ENCODE data around the gene MBTPS1.

MBTPS1 gene

GRCh38 chr16:84116720-84117493 is at the start of gene MBTPS1:
Gene MBTPS1, minus strand, starts transcription at chr16:84116942. Its CDS starts 15,159 bp downstream, at chr16:84101783.
- H3K36me3 Mint-ChIP-seq (ENCODE audit: low read depth), result peaks cover 4% of the 10 kb centered on the region
- DNase-seq (ENCODE audit: low spot score), result peak; percentile 99
- H3K4me1 Mint-ChIP-seq (ENCODE audit: low read depth), result peaks cover 17% of the 10 kb centered on the region
- H3K9me3 Mint-ChIP-seq, result no peaks in the 10 kb centered on the region
- peak within 1 kb of the TSS; percentile 90 for H3K27ac Mint-ChIP-seq
- peak within 1 kb of the TSS; percentile 92 for H3K4me3 Mint-ChIP-seq
- no peaks in the 10 kb centered on the region for H3K27me3 Mint-ChIP-seq (ENCODE audit: low read depth)

- no peak for DNase-seq (ENCODE audit: low spot score)
- Mint-ChIP-seq H3K9me3 (no peaks in the 10 kb centered on the region), H3K36me3 (ENCODE audit: low read depth) (no peaks in the 10 kb centered on the region), H3K4me1 (ENCODE audit: low read depth) (no peaks in the 10 kb centered on the region), H3K4me3 (no peak overlapping the region), H3K27ac (no peak overlapping the region), H3K27me3 (ENCODE audit: low read depth) (peaks cover 32% of the 10 kb centered on the region)
Measured at GRCh38 chr16:84165746-84166145, 49.0 kb upstream of the MBTPS1 start.

- no peak for DNase-seq (ENCODE audit: low spot score)
- Mint-ChIP-seq H3K9me3 (no peaks in the 10 kb centered on the region), H3K27ac (no peak overlapping the region), H3K27me3 (ENCODE audit: low read depth) (peaks cover 54% of the 10 kb centered on the region), H3K4me1 (ENCODE audit: low read depth) (peaks cover 2% of the 10 kb centered on the region), H3K36me3 (ENCODE audit: low read depth) (no peaks in the 10 kb centered on the region), H3K4me3 (no peak overlapping the region)
Measured at GRCh38 chr16:84161801-84162200, 45.1 kb upstream of the MBTPS1 start.

- DNase-seq (ENCODE audit: low spot score), result no peak
- Mint-ChIP-seq H3K27ac (no peak overlapping the region), H3K4me3 (no peak overlapping the region), H3K4me1 (ENCODE audit: low read depth) (peaks cover 2% of the 10 kb centered on the region), H3K9me3 (no peaks in the 10 kb centered on the region), H3K27me3 (ENCODE audit: low read depth) (peaks cover 55% of the 10 kb centered on the region), H3K36me3 (ENCODE audit: low read depth) (no peaks in the 10 kb centered on the region)
Measured at GRCh38 chr16:84161037-84161436, 44.3 kb upstream of the MBTPS1 start.

- H3K4me3 Mint-ChIP-seq, result no peak overlapping the region
- no peaks in the 10 kb centered on the region for H3K36me3 Mint-ChIP-seq (ENCODE audit: low read depth)
- H3K9me3 Mint-ChIP-seq, result no peaks in the 10 kb centered on the region
- H3K4me1 Mint-ChIP-seq (ENCODE audit: low read depth), result peaks cover 2% of the 10 kb centered on the region
- DNase-seq (ENCODE audit: low spot score), result no peak
- H3K27me3 Mint-ChIP-seq (ENCODE audit: low read depth), result peaks cover 55% of the 10 kb centered on the region
- no peak overlapping the region for H3K27ac Mint-ChIP-seq
Measured at GRCh38 chr16:84159800-84160199, 43.1 kb upstream of the MBTPS1 start.

- H3K27me3 Mint-ChIP-seq (ENCODE audit: low read depth), result peaks cover 48% of the 10 kb centered on the region
- H3K27ac Mint-ChIP-seq, result no peak overlapping the region
- no peaks in the 10 kb centered on the region for H3K9me3 Mint-ChIP-seq
- peaks cover 2% of the 10 kb centered on the region for H3K4me1 Mint-ChIP-seq (ENCODE audit: low read depth)
- no peak overlapping the region for H3K4me3 Mint-ChIP-seq
- no peaks in the 10 kb centered on the region for H3K36me3 Mint-ChIP-seq (ENCODE audit: low read depth)
- DNase-seq (ENCODE audit: low spot score), result no peak
Measured at GRCh38 chr16:84159007-84159406, 42.3 kb upstream of the MBTPS1 start.

GRCh38 chr16:84156342-84156784 is 39.6 kb upstream of the MBTPS1 start:
- H3K27me3 Mint-ChIP-seq (ENCODE audit: low read depth), result peaks cover 48% of the 10 kb centered on the region
- no peak overlapping the region for H3K27ac Mint-ChIP-seq

GRCh38 chr16:84155771-84156170 is 39.0 kb upstream of the MBTPS1 start:
- H3K36me3 Mint-ChIP-seq (ENCODE audit: low read depth), result no peaks in the 10 kb centered on the region
- H3K27ac Mint-ChIP-seq, result no peak overlapping the region
- H3K9me3 Mint-ChIP-seq, result no peaks in the 10 kb centered on the region
- peaks cover 50% of the 10 kb centered on the region for H3K27me3 Mint-ChIP-seq (ENCODE audit: low read depth)
- no peak for DNase-seq (ENCODE audit: low spot score)
- H3K4me1 Mint-ChIP-seq (ENCODE audit: low read depth), result peaks cover 2% of the 10 kb centered on the region
- no peak overlapping the region for H3K4me3 Mint-ChIP-seq

More at GRCh38 chr16:84156342-84156784, 39.6 kb upstream of the MBTPS1 start:
- H3K4me3 Mint-ChIP-seq, result no peak overlapping the region
- no peaks in the 10 kb centered on the region for H3K9me3 Mint-ChIP-seq
- DNase-seq (ENCODE audit: low spot score), result no peak
- H3K4me1 Mint-ChIP-seq (ENCODE audit: low read depth), result peaks cover 2% of the 10 kb centered on the region
- no peaks in the 10 kb centered on the region for H3K36me3 Mint-ChIP-seq (ENCODE audit: low read depth)

- no peaks in the 10 kb centered on the region for H3K9me3 Mint-ChIP-seq
- H3K36me3 Mint-ChIP-seq (ENCODE audit: low read depth), result no peaks in the 10 kb centered on the region
- DNase-seq (ENCODE audit: low spot score), result no peak
- no peak overlapping the region for H3K27ac Mint-ChIP-seq
- peaks cover 2% of the 10 kb centered on the region for H3K4me1 Mint-ChIP-seq (ENCODE audit: low read depth)
- peaks cover 50% of the 10 kb centered on the region for H3K27me3 Mint-ChIP-seq (ENCODE audit: low read depth)
- H3K4me3 Mint-ChIP-seq, result no peak overlapping the region
Measured at GRCh38 chr16:84155226-84155625, 38.5 kb upstream of the MBTPS1 start.

- Mint-ChIP-seq H3K4me1 (ENCODE audit: low read depth) (no peaks in the 10 kb centered on the region), H3K27me3 (ENCODE audit: low read depth) (peaks cover 41% of the 10 kb centered on the region), H3K27ac (no peak overlapping the region), H3K4me3 (no peak overlapping the region), H3K9me3 (no peaks in the 10 kb centered on the region), H3K36me3 (ENCODE audit: low read depth) (no peaks in the 10 kb centered on the region)
- no peak for DNase-seq (ENCODE audit: low spot score)
Measured at GRCh38 chr16:84153660-84154214, 37.0 kb upstream of the MBTPS1 start.

GRCh38 chr16:84150926-84151325 is 34.2 kb upstream of the MBTPS1 start:
- Mint-ChIP-seq H3K4me1 (ENCODE audit: low read depth) (no peaks in the 10 kb centered on the region), H3K9me3 (no peaks in the 10 kb centered on the region), H3K27me3 (ENCODE audit: low read depth) (peaks cover 25% of the 10 kb centered on the region), H3K36me3 (ENCODE audit: low read depth) (no peaks in the 10 kb centered on the region), H3K4me3 (no peak overlapping the region), H3K27ac (no peak overlapping the region)
- no peak for DNase-seq (ENCODE audit: low spot score)

- DNase-seq (ENCODE audit: low spot score), result peak; percentile 92
- Mint-ChIP-seq H3K27me3 (ENCODE audit: low read depth) (peaks cover 6% of the 10 kb centered on the region), H3K36me3 (ENCODE audit: low read depth) (peaks cover 2% of the 10 kb centered on the region), H3K27ac (peak within 1 kb of the TSS; percentile 82), H3K4me3 (peak within 1 kb of the TSS; percentile 94), H3K4me1 (ENCODE audit: low read depth) (peaks cover 10% of the 10 kb centered on the region), H3K9me3 (no peaks in the 10 kb centered on the region)
Measured at GRCh38 chr16:84144859-84145639, 28.3 kb upstream of the MBTPS1 start, which contains the start of the genes DNAAF1 and HSDL1. Gene DNAAF1, plus strand, starts transcription at chr16:84145308. Its CDS starts 133 bp downstream, at chr16:84145441. Gene HSDL1, minus strand, starts transcription at chr16:84145177. Its CDS starts 13,856 bp downstream, at chr16:84131321.

- Mint-ChIP-seq H3K27me3 (ENCODE audit: low read depth) (peaks cover 3% of the 10 kb centered on the region), H3K4me3 (peak overlapping the region; percentile 94), H3K36me3 (ENCODE audit: low read depth) (peaks cover 4% of the 10 kb centered on the region), H3K9me3 (no peaks in the 10 kb centered on the region), H3K27ac (peak overlapping the region; percentile 82), H3K4me1 (ENCODE audit: low read depth) (peaks cover 14% of the 10 kb centered on the region)
- peak; percentile 38 for DNase-seq (ENCODE audit: low spot score)
Measured at GRCh38 chr16:84144209-84144858, 27.6 kb upstream of the MBTPS1 start.

Data from T-helper 2 cell treated with Interferon-gamma antibody and Interleukin-4, amounts not matched to agents 5 μg/mL and 100 μg/mL, for 36 hours (primary cell).